Sigmoid colon (tissue), 4 donors: ENCODE measurements around the gene TPD52L3.

Experiments
- EP300 ChIP-seq, 4 donors: sonication (generic); formaldehyde crosslinking; IDR thresholded peaks; one replicate each; pipeline ENCODE4 v1.6.1; 2017; ENCODE audit warnings: antibody characterized with exemption in 4 of 4
- POLR2AphosphoS5 ChIP-seq, 4 donors: sonication (generic); formaldehyde crosslinking; IDR thresholded peaks; one replicate each; pipeline ENCODE4 v1.6.1; 2017; ENCODE audit warnings: antibody characterized with exemption in 4 of 4
- TF ChIP-seq, protein P1 (sequence below), 4 experiments: fragments of 450-650 bp in 3 of 4; fragments of 200-600 bp in 1 of 4; IDR thresholded peaks; one replicate each; pipeline ENCODE4 v1.5.1; 2016 to 2019; ENCODE audit warnings: antibody characterized with exemption in 4 of 4, mild to moderate bottlenecking in 3 of 4, moderate library complexity in 2 of 4

DNA sequence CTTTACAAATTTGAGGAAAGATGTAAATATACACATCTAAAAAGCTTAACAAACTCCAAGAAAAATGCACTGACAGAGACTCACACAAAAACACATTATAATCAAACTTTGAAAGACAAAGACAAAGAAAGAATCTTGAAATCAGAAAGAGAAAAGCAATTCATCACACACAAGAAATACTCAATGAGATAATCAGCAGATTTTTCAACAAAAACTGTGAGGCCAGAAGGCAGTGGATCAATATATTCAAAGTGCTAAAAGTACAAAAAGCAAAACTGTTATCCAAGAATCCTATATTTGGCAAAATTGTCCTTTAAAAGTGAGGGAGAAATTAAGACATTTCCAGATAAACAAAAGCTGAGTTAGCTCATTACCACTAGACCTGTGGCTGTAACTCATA is 6.1 kb downstream of the TPD52L3 start:
- TF ChIP-seq, protein P1, sequence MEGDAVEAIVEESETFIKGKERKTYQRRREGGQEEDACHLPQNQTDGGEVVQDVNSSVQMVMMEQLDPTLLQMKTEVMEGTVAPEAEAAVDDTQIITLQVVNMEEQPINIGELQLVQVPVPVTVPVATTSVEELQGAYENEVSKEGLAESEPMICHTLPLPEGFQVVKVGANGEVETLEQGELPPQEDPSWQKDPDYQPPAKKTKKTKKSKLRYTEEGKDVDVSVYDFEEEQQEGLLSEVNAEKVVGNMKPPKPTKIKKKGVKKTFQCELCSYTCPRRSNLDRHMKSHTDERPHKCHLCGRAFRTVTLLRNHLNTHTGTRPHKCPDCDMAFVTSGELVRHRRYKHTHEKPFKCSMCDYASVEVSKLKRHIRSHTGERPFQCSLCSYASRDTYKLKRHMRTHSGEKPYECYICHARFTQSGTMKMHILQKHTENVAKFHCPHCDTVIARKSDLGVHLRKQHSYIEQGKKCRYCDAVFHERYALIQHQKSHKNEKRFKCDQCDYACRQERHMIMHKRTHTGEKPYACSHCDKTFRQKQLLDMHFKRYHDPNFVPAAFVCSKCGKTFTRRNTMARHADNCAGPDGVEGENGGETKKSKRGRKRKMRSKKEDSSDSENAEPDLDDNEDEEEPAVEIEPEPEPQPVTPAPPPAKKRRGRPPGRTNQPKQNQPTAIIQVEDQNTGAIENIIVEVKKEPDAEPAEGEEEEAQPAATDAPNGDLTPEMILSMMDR (IDR thresholded peaks at IDR 0.05): no peak
- no peak for TF ChIP-seq POLR2AphosphoS5 (IDR thresholded peaks at IDR 0.05)
- TF ChIP-seq EP300 (IDR thresholded peaks at IDR 0.05): no peak
